GM23338 (cell line): Measurements from ENCODE around the gene RBM12. TPM values are rescaled to one million over a fixed set of nuclear protein-coding genes. Genes with fewer than 3 reads are reported as not detected.

Experiments
- ATAC-seq: fragments of 200-7000 bp; cut with Tn5 transposase; 3 replicates; pipeline ENCODE4 v1.9.1; 2020
- DNase-seq: peaks from one replicate; pipeline ENCODE4 v3.0.0-alpha.2; 2015; ENCODE audit warnings: low spot score
- H2AFZ ChIP-seq: fragments of 200-600 bp; sonication (generic); 2 replicates; pipeline ENCODE4 v1.8.0; 2016; ENCODE audit warnings: antibody characterized with exemption, mild to moderate bottlenecking, moderate library complexity
- H3F3A ChIP-seq: fragments of 200-600 bp; sonication (generic); replicated peaks from 2 replicates; pipeline ENCODE4 v1.8.0; 2017; ENCODE audit warnings: antibody characterized with exemption, mixed run types, low read depth
- H3K27ac ChIP-seq: fragments of 200-600 bp; sonication (generic); 2 replicates; pipeline ENCODE4 v1.6.1; 2016; ENCODE audit warnings: low read depth
- H3K27me3 ChIP-seq: fragments of 200-600 bp; sonication (generic); 2 replicates; pipeline ENCODE4 v1.8.0; 2016; ENCODE audit warnings: mild to moderate bottlenecking, mixed run types, moderate library complexity; ENCODE audit not compliant: insufficient read depth
- H3K36me3 ChIP-seq: fragments of 200-600 bp; sonication (generic); 2 replicates; pipeline ENCODE4 v1.8.0; 2016; ENCODE audit warnings: mild to moderate bottlenecking; ENCODE audit not compliant: insufficient read depth
- H3K4me1 ChIP-seq: fragments of 200-600 bp; sonication (generic); 2 replicates; pipeline ENCODE4 v1.8.0; 2016; ENCODE audit warnings: mild to moderate bottlenecking, moderate library complexity; ENCODE audit not compliant: insufficient read depth
- H3K4me2 ChIP-seq: fragments of 200-600 bp; sonication (generic); 2 replicates; pipeline ENCODE4 v1.7.1; 2017; ENCODE audit warnings: mixed run types
- H3K4me3 ChIP-seq: fragments of 200-600 bp; sonication (generic); 2 replicates; pipeline ENCODE4 v1.6.1; 2016; ENCODE audit warnings: mixed run types
- H3K79me2 ChIP-seq: fragments of 200-600 bp; sonication (generic); replicated peaks from 2 replicates; pipeline ENCODE4 v1.8.0; 2017; ENCODE audit warnings: mild to moderate bottlenecking; ENCODE audit not compliant: insufficient read depth
- H3K9me2 ChIP-seq: fragments of 200-600 bp; sonication (generic); 2 replicates; pipeline ENCODE4 v1.8.0; 2017; ENCODE audit not compliant: insufficient read depth
- H4K20me1 ChIP-seq: fragments of 200-600 bp; sonication (generic); replicated peaks from 2 replicates; pipeline ENCODE4 v1.8.0; 2017; ENCODE audit warnings: mild to moderate bottlenecking; ENCODE audit not compliant: insufficient read depth
- H3K27ac Mint-ChIP-seq: 2 replicates; pipeline ENCODE4 v1.8.0; 2020; ENCODE audit warnings: inconsistent platforms, mild to moderate bottlenecking, moderate library complexity, mixed read lengths
- H3K27me3 Mint-ChIP-seq: 3 replicates; pipeline ENCODE4 v1.8.0; 2022; ENCODE audit warnings: low read depth, mild to moderate bottlenecking, moderate library complexity, mixed read lengths, inconsistent platforms; ENCODE audit not compliant: insufficient read depth, poor library complexity
- H3K36me3 Mint-ChIP-seq: 3 replicates; pipeline ENCODE4 v1.8.0; 2021; ENCODE audit warnings: low read depth, mild to moderate bottlenecking, inconsistent platforms, moderate library complexity, mixed read lengths
- H3K4me1 Mint-ChIP-seq: 3 replicates; pipeline ENCODE4 v1.8.0; 2020; ENCODE audit warnings: mild to moderate bottlenecking, inconsistent platforms, mixed read lengths
- H3K4me3 Mint-ChIP-seq: 3 replicates; pipeline ENCODE4 v1.8.0; 2021; ENCODE audit warnings: moderate library complexity, mild to moderate bottlenecking, inconsistent platforms, mixed read lengths
- H3K9me3 Mint-ChIP-seq: 3 replicates; pipeline ENCODE4 v1.8.0; 2020; ENCODE audit warnings: moderate library complexity, mild to moderate bottlenecking, inconsistent platforms, mixed read lengths
- CREB1 ChIP-seq: fragments of 250-450 bp; sonication (Bioruptor Pico); IDR thresholded peaks from 2 replicates; pipeline ENCODE4 v1.5.0; 2020; ENCODE audit warnings: low read depth, mild to moderate bottlenecking, moderate library complexity
- POLR2AphosphoS5 ChIP-seq: IDR thresholded peaks from 2 replicates; pipeline ENCODE4 v1.6.1; 2016; ENCODE audit warnings: antibody characterized with exemption, low read depth
- ZNF114 ChIP-seq: fragments of 250-450 bp; sonication (Bioruptor Pico); IDR thresholded peaks from 2 replicates; pipeline ENCODE4 v1.5.0; 2020; ENCODE audit warnings: mild to moderate bottlenecking, moderate library complexity
- ZNF331 ChIP-seq: fragments of 250-450 bp; sonication (Bioruptor Pico); IDR thresholded peaks from 2 replicates; pipeline ENCODE4 v1.5.0; 2020; ENCODE audit warnings: low read depth, mild to moderate bottlenecking, moderate library complexity
- polyA plus RNA-seq: library from polyadenylated mRNA; unstranded; fragments of >200 nt; fragmentation: Nextera tagmentation; extraction: Ambion mirVana; gene quantifications from 2 replicates; pipeline ENCODE4 v1.2.1, GENCODE V29; 2016
- total RNA-seq: library from RNA; depleted of rRNA; stranded (reverse); fragments of >200 nt; shearing (Covaris generic); gene quantifications from 2 replicates; pipeline ENCODE4 v1.2.3, GENCODE V29; 2014
- TF ChIP-seq, protein P1 (sequence below): IDR thresholded peaks from one replicate; pipeline ENCODE4 v1.6.1; 2018; ENCODE audit warnings: antibody characterized with exemption; ENCODE audit not compliant: unreplicated experiment
- TF ChIP-seq, protein P2 (sequence below): IDR thresholded peaks from 2 replicates; pipeline ENCODE4 v1.6.1; 2016; ENCODE audit warnings: antibody characterized with exemption
- TF ChIP-seq, protein P3 (sequence below), 2 experiments: fragments of 200-600 bp in 1 of 2; sonication (generic) in 1 of 2; conservative IDR thresholded peaks; 2 replicates each; pipeline versions ENCODE4 v1.5.1 to v1.6.1; 2016 to 2017; ENCODE audit warnings: antibody characterized with exemption in 2 of 2, low read depth in 2 of 2, mild to moderate bottlenecking in 2 of 2, moderate library complexity in 1 of 2

The RBM12 gene
- total and polyA plus RNA-seq, 2 experiments from 2014 or later = 22.3 to 82.2 TPM

DNA sequence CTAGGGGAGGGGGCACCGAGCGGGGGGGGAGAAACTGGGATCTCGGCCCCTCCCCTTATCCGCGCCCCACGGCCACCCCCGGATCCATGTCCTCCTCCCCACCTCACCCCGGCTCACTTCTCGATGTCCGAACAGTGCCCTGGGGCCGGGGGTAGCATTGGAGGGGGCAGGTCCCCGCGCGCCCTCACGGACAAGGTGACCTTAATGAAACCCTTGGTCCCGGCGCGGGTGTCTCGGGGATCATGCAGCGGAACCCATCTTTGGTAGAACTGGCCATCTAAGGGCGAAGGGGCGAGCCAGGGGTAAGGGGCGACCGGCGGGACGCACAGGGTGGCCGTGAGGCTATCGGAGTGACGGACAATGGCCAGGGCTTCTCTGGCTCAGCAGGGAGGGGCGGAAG lies 62.7 kb downstream of the RBM12 start (continued):
- TF ChIP-seq, protein P1, sequence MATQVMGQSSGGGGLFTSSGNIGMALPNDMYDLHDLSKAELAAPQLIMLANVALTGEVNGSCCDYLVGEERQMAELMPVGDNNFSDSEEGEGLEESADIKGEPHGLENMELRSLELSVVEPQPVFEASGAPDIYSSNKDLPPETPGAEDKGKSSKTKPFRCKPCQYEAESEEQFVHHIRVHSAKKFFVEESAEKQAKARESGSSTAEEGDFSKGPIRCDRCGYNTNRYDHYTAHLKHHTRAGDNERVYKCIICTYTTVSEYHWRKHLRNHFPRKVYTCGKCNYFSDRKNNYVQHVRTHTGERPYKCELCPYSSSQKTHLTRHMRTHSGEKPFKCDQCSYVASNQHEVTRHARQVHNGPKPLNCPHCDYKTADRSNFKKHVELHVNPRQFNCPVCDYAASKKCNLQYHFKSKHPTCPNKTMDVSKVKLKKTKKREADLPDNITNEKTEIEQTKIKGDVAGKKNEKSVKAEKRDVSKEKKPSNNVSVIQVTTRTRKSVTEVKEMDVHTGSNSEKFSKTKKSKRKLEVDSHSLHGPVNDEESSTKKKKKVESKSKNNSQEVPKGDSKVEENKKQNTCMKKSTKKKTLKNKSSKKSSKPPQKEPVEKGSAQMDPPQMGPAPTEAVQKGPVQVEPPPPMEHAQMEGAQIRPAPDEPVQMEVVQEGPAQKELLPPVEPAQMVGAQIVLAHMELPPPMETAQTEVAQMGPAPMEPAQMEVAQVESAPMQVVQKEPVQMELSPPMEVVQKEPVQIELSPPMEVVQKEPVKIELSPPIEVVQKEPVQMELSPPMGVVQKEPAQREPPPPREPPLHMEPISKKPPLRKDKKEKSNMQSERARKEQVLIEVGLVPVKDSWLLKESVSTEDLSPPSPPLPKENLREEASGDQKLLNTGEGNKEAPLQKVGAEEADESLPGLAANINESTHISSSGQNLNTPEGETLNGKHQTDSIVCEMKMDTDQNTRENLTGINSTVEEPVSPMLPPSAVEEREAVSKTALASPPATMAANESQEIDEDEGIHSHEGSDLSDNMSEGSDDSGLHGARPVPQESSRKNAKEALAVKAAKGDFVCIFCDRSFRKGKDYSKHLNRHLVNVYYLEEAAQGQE = no peak
- TF ChIP-seq, protein P2, sequence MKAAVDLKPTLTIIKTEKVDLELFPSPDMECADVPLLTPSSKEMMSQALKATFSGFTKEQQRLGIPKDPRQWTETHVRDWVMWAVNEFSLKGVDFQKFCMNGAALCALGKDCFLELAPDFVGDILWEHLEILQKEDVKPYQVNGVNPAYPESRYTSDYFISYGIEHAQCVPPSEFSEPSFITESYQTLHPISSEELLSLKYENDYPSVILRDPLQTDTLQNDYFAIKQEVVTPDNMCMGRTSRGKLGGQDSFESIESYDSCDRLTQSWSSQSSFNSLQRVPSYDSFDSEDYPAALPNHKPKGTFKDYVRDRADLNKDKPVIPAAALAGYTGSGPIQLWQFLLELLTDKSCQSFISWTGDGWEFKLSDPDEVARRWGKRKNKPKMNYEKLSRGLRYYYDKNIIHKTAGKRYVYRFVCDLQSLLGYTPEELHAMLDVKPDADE = no peak

DNA sequence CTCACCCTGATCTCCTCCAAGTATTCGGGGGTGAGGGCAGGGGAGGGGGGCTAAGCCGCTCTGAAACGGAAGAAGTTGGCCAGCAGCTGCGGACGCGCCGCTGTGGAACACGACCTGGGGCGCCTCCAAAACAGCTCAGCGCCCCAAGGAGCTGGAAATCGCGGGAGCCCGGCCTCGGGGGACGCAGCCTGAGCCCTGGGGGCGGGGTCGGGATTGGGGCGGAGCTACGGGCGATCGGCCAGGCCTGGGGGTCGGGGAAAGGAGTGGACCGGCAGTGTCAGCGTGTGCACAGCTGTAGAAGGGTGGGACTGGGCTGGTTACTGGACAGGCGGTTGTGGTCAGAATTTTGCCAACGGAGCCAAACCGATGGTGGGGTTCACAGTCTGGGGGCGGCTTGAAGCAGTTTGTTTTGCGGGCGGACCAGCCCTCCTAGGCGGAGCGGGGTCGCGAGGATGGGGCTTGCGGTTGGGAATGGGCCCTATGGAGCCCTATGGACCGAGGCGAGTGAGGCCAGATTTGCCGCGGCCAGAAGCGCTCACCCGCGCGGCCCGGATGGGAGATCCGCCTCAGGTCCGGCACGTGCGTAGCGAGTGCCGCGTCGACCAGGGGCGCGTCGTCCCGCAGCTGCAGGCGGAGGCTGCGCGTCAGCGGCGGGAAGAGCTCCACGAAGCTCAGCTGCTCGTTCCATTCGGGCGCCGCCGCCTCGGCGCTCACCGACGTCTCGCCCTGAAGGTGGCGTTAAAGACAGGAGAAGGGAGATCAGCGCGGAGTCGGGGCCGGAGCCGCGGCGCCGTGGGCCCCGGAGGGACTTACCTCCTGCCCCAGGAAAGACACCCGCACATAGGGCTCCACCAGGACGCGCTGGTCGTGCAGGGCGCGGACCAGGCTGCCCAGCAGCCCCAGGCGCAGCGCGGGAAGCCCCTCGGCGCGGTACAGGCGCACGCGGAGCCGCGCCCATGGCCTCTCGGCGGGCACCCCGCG lies 63.4 kb downstream of the RBM12 start:
- Histone ChIP-seq H3K79me2 (no peaks in the 10 kb centered on the region), H3K4me1 (peaks cover 4% of the 10 kb centered on the region), H3K36me3 (no peaks in the 10 kb centered on the region), H3K9me2 (no peaks in the 10 kb centered on the region), H4K20me1 (no peaks in the 10 kb centered on the region), H3K27ac (no peak overlapping the region), H3K4me2 (peak overlapping the region; percentile 97), H3K4me3 (peak overlapping the region; percentile 80), H3F3A (no peaks in the 10 kb centered on the region), H2AFZ (peak overlapping the region; percentile 98), H3K27me3 (peaks cover 48% of the 10 kb centered on the region)
- peak; percentile 70 for ATAC-seq
- Mint-ChIP-seq H3K27me3 (peaks cover 50% of the 10 kb centered on the region), H3K4me1 (peaks cover 18% of the 10 kb centered on the region), H3K9me3 (no peaks in the 10 kb centered on the region; the same call in 2 of the 3 replicates), H3K27ac (no peak overlapping the region), H3K36me3 (no peaks in the 10 kb centered on the region; the same call in 1 of the 3 replicates), H3K4me3 (peak overlapping the region; percentile 80)
- peak; percentile 86 for DNase-seq
- TF ChIP-seq, protein P3, sequence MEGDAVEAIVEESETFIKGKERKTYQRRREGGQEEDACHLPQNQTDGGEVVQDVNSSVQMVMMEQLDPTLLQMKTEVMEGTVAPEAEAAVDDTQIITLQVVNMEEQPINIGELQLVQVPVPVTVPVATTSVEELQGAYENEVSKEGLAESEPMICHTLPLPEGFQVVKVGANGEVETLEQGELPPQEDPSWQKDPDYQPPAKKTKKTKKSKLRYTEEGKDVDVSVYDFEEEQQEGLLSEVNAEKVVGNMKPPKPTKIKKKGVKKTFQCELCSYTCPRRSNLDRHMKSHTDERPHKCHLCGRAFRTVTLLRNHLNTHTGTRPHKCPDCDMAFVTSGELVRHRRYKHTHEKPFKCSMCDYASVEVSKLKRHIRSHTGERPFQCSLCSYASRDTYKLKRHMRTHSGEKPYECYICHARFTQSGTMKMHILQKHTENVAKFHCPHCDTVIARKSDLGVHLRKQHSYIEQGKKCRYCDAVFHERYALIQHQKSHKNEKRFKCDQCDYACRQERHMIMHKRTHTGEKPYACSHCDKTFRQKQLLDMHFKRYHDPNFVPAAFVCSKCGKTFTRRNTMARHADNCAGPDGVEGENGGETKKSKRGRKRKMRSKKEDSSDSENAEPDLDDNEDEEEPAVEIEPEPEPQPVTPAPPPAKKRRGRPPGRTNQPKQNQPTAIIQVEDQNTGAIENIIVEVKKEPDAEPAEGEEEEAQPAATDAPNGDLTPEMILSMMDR (conservative IDR thresholded peaks at IDR 0.05; ENCODE audit: low read depth in 2 of 2) = peak; percentile 13 to 50; a peak in 2 of 4 replicates
- TF ChIP-seq CREB1 (CRISPR knock-in tag) (peak; percentile 83), POLR2AphosphoS5 (no peak; the same call in none of the 2 replicates), ZNF114 (CRISPR knock-in tag) (no peak), ZNF331 (CRISPR knock-in tag) (no peak)
- TF ChIP-seq, protein P1 = no peak
- TF ChIP-seq, protein P2 = no peak
